GM18520 (cell line): ENCODE data around the gene CDYL.

Source experiments
- ATAC-seq: cut with Tn5 transposase; IDR thresholded peaks from one replicate; pipeline ENCODE4 v1.9.1; 2021; ENCODE audit not compliant: unreplicated experiment

Gene CDYL

GRCh38 chr6:4776131-4776492 lies at the start of gene CDYL:
CDYL (plus strand) TSS chr6:4776404; CDS start chr6:4776784, 380 bp downstream.
- peak; percentile 54 for ATAC-seq

GRCh38 chr6:4726645-4727044 lies 49.6 kb upstream of the CDYL start:
- ATAC-seq: no peak

GRCh38 chr6:4727217-4727616 lies 49.0 kb upstream of the CDYL start:
- no peak for ATAC-seq

- ATAC-seq: no peak
These were observed 48.4 kb upstream of the CDYL start for GRCh38 chr6:4727671-4728435.

GRCh38 chr6:4728436-4728769 lies 47.8 kb upstream of the CDYL start:
- ATAC-seq: no peak

- ATAC-seq: no peak
These were observed 47.3 kb upstream of the CDYL start for GRCh38 chr6:4728926-4729325.

- ATAC-seq: no peak
These were observed 44.2 kb upstream of the CDYL start for GRCh38 chr6:4731996-4732395.

- no peak for ATAC-seq
These were observed 43.4 kb upstream of the CDYL start for GRCh38 chr6:4732691-4733315.

- no peak for ATAC-seq
These were observed 39.8 kb upstream of the CDYL start for GRCh38 chr6:4736371-4736873.

GRCh38 chr6:4740032-4740431 lies 36.2 kb upstream of the CDYL start:
- no peak for ATAC-seq

- no peak for ATAC-seq
These were observed 33.1 kb upstream of the CDYL start for GRCh38 chr6:4743062-4743461.

- no peak for ATAC-seq
These were observed 32.3 kb upstream of the CDYL start for GRCh38 chr6:4743926-4744325.

GRCh38 chr6:4747588-4747987 lies 28.6 kb upstream of the CDYL start:
- no peak for ATAC-seq

- no peak for ATAC-seq
These were observed 24.3 kb upstream of the CDYL start for GRCh38 chr6:4751823-4752464.

- no peak for ATAC-seq
These were observed 20.0 kb upstream of the CDYL start for GRCh38 chr6:4756247-4756646.

GRCh38 chr6:4759997-4760396 lies 16.2 kb upstream of the CDYL start:
- no peak for ATAC-seq

- ATAC-seq: no peak
These were observed 15.4 kb upstream of the CDYL start for GRCh38 chr6:4760773-4761172.

- ATAC-seq: no peak
These were observed 13.9 kb upstream of the CDYL start for GRCh38 chr6:4762294-4762693.

GRCh38 chr6:4763921-4764320 lies 12.3 kb upstream of the CDYL start:
- ATAC-seq: no peak

- ATAC-seq: no peak
These were observed 7.4 kb upstream of the CDYL start for GRCh38 chr6:4768815-4769214.

- no peak for ATAC-seq
These were observed 3.5 kb upstream of the CDYL start for GRCh38 chr6:4772750-4773149.

- no peak for ATAC-seq
These were observed 3.0 kb upstream of the CDYL start for GRCh38 chr6:4773181-4773580.
